Stimulated activated CD4-positive, alpha-beta T cell treated with anti-CD3 and anti-CD28 coated beads, Interleukin-15, amount 100 ng/mL, for 24 hours (primary cell): ENCODE results near the gene DIPK1B.
A peak's percentile ranks its signal among the peaks of the same experiment; 100 is the strongest.

ENCODE experiments used
- DNase-seq: peaks from one replicate; pipeline ENCODE4 v3.0.0-alpha.2; 2020

DIPK1B gene

DNA sequence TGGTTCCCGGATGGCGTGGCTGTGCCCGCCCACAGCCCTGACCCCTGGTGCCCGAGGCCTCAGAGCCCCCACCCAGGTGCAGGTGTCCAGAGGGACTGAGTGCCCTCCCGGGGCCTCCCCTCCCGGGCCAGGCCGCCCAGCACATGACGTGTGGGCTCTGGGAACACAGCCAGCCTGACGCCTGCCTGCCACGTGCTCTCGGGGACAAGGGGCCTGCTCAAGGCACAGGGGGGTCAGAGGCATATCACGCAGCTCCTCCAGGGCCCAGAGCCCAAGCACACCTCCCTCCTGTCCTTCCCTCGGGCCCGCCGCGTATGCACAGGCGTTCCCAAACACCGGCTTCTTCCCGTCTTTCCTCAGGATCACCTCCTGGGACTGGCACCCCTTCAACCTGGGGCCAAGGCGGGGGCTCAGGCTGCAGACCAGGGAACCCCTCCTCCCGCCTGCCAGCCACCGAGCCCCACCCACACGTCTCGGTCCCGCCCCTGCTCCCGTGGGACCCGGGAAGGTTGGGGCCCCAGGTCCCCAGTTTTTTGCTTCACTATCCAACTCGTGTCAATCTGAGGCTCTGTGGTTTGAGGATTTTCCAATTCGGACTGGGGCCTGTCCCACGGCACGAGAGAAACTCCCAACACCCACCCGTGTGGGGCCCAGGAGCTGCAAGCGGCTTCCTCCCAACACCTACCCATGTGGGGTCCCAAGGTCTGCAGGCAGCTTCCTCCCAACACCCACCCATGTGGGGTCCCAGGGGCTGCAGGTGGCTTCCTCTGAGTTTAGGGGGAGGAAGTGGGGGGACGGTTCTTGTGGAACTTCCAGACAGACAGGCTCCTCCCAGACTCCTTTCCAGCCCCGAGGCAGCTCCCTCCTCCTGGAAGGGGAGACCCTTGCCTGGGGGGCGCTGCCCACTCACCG, 28.9 kb downstream of the DIPK1B start:
- peak; percentile 41 for DNase-seq

DNA sequence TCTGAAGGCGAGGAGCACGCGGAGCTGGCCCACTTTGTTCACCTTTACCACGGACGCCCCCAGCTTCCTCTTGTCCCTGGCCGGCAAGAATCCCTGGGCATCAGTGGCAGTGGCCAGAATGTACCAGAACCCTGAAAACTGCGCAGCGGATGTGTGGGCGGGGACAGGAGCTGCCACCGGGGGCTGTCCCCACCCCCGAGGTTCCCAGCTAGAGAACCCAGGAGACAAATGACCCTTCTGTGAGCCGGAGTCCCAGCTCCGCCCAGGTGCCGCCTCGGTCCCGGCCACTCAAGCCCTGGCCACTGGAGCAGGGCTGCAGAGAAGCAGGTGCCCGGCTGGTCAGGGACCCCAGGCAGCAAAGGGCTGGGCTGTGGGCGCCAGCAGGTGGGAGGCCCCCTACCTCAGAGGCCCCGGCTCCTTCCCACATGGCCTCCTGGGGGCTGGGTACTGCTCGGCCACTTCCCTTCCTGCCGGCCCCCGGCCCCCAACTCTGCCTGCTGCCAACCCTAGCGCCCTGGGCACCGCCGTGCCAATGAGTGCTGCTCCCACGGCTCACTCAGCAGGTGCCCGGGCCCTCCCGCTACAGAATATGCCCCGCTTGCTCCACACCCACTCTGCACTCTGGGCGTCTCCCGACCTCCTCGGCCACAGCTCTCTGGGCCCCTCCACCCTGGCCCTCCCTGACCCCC, 29.7 kb downstream of the DIPK1B start:
- DNase-seq, result peak; percentile 76

DNA sequence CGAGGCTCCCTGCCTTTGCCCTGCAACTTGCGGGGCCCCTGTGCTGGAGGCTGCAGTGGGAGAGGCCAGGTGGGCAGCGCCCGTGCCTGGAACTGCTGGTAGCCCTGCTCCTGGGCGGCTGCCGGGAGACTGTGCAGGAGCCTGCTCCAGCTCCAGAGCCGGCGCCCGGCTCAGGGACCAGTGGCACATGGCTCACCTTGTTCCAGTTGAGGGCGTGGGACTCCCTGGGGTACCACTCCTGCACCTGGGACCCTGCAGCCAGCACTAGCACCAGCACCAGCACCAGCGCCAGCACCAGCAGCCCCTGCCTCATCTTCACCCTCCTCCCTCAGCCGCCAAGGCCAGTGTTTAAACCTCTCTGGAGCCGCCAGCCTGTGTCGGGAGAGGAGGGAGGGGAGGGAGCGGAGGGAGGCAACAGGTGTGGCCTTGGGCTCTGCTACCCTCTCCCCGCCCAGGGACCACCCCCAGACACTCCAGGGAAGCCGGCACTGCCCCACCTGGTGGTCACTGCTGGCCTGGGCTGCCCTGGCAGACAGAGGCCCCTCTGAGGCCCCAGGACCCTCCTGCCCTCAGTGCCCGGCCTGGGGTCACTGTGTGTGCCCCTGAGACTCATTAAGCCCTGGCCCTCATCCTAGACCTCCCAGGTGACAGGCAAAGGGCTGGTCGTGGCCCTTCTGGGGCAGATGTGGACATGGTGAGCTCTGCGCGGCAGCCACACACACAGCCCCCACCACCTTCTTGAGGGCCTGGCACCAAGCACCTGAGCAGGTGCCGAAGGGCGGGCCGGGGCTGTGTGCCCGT, 30.4 kb downstream of the DIPK1B start, which contains the start of gene LCN10:
LCN10 (minus strand) TSS at position 350 of the 801 bp plus-strand sequence; CDS start at position 313, 37 bp downstream.
- DNase-seq, result no peak

GRCh38 chr9:136743639-136744211, 31.4 kb downstream of the DIPK1B start:
- no peak for DNase-seq

DNA sequence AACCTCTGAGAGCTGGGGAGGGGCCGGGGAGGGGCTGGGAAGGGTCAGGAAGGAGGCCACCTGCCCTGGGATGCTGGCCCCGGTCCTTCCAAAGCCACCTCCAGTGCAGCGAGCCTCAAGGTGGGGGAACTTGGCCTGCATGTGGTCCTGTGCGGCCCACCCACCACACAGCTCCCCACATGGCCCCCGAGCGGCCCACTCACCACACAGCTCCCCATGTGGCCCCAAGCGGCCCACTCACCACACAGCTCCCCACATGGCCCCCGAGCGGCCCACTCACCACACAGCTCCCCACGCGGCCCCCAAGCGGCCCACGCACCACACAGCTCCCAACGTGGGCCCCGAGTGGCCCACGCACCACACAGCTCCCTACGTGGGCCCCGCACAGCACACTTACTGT, 32.4 kb downstream of the DIPK1B start:
- no peak for DNase-seq

GRCh38 chr9:136745389-136746154, 33.2 kb downstream of the DIPK1B start:
- no peak for DNase-seq

- no peak for DNase-seq
These were observed 33.8 kb downstream of the DIPK1B start for GRCh38 chr9:136746155-136746490.

DNA sequence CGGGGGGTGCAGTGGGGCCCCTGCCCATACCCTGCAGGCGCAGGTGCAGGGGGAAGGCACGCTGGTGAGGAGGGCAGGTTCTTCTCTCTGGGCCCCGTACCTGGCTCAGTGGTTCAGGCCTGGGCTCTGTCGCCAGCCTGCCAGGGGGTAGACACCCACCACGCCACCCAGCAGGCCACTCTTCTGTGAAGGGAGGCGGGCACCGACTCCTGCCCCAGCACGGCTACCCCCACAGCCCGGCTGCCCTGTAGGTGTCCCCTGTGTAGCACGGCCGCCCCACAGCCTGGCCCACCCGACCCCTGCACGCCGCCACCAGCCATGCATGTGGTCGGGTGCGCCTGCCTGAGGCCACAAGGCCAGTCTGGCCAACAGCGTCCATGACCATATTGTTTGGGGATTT, 34.2 kb downstream of the DIPK1B start:
- no peak for DNase-seq

- no peak for DNase-seq
These were observed 35.0 kb downstream of the DIPK1B start for GRCh38 chr9:136747161-136748060.

DNA sequence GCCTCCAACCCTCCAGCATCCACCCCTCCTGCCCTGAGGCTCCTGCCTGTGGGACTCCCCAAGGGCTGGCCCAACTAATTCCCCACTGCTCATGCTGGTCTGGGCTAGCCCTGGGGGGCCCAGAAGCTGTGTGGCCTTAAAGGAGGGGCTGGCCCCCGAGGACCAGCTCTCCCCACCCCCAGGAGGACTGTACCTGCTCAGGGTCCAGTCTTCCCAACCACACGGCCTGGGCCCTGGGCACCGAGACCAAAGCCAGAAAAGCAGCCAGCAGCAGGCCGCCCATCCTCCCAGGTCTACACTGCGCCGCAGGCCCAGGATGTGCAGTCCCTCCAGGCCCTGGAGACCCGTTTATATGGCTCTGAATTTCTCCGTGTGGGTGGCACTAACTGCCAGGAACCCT, 35.8 kb downstream of the DIPK1B start, which contains the start of gene LCN6:
LCN6 (minus strand) TSS at position 325 of the 400 bp plus-strand sequence; CDS start at position 283, 42 bp downstream.
- no peak for DNase-seq

DNA sequence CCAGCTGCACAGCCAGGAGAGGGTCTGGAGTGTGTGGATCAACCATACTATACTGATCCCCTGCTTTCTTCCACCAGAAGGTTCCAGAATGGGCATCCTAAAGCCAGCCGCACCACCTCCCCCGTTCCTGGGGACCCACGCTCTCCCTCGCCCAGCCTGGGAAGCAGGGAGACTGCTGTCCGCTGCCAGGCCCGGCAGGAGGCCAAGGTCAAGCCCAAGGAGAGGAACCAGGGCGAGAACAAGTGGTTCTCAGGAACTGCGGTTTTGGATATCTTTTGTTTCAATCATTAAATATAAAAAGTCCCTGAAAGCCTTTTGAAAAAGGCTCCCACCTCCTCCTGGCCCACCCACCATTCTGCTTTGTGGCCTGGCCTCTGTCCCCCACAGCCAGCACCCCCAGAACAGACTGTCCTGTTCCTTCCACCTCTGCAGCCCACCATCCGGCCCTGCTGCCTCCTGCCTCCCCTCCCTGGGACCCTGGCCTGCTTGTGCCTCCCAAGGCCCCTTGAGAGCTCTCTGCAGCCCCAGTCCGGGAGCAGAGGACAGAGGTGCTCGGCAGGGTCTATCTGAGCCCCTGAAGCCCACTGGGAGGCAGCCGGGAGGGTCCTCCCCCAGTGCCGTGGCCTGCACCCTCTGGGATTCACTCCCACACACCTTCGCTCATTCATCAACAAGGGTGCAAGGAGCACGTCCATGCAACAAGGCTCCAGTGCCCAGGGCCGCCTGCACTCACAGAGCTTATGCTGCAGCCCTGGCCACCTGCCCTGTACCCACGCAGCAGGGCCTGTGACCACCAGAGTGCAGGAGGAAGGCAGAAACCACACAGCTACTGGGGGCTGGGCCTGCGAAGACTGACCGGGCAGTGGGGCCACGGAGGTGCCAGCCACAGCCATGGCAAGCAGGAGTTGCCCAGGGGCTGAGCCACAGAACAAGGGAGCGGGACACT, 36.6 kb downstream of the DIPK1B start:
- no peak for DNase-seq

- no peak for DNase-seq
These were observed 38.2 kb downstream of the DIPK1B start for GRCh38 chr9:136750526-136750925.

GRCh38 chr9:136751244-136751643, 38.9 kb downstream of the DIPK1B start:
- DNase-seq, result no peak

- no peak for DNase-seq
These were observed 39.4 kb downstream of the DIPK1B start for GRCh38 chr9:136751814-136752213.

- DNase-seq, result no peak
These were observed 41.1 kb downstream of the DIPK1B start for GRCh38 chr9:136753371-136754058.

DNA sequence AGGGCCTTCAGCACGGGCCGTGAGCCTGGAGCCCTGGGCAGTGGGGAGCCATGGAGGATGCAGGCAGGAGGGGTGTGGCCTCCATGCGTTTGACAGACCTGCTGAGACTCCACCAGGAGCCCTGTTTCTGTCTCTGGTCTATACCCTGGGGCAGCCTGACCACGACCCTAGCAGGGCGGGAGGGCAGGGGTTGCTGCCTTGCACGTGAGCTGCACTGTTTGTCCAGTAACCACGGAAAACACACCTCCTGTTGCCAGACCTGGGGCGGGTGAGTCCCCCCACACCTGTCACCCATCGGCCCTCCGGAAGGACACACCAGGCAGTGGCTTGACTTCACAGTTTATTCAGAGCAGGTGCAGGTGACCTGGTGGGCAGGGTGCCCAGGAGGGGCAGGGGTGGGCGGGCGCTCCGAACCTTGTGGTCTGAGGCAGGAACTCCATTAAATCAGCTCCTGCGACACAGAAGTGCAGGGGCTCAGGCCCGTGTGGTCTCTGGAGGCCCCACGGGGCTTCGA, 41.7 kb downstream of the DIPK1B start:
- DNase-seq, result no peak

DNA sequence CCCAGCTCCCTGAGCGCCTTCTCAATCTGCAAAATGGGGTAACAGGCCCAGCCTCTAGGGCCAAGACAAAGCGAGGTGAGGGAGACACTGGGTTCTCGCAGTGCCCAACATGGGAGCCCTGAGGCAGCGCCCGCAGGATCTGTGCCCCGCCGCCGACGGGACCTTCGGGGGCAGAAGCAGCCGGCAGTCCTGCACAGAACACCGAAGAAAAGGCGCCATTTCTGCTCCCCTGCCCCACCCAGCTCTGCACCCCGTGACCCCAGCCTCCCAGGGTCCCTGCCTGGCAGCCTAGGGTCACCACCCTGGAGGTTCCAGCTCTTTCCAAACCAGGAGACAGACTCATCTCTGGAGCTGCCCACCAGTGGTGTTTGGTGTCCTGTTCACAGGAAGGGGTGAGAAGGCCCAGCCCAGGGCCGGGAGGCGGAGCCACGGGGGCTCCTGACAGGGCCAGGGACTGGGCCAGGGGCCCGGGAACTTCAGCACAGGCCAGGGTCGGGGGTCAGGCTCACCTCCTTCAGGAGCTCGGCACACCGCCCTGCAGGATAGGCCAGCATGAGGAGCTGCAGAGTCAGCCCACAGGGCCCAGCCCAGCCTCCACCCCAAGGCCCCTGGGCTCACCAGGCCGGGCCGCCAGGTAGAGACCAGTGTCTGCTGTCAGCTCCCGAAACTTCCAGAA, 42.4 kb downstream of the DIPK1B start:
- no peak for DNase-seq
